Measurements from ENCODE around the gene C4orf17. TPM values are rescaled to one million over a fixed set of nuclear protein-coding genes. Genes with fewer than 3 reads are reported as not detected.

Gene C4orf17
- total and polyA plus RNA-seq, 2 experiments from 2014 or later = not detected

- no peak for DNase-seq
- 27 to 36% methylated on average over 2 of the region's 2 CpGs for WGBS, 2 experiments (ENCODE audit: low coverage in 1 of 2, low lambda C conversion rate in 2 of 2, missing lambda C conversion rate in 2 of 2)
- in situ Hi-C loops (cut with MboI) = no loop called here
Observed at GRCh38 chr4:99506781-99507180, 4.0 kb upstream of the C4orf17 start.

GRCh38 chr4:99507349-99507748 is 3.5 kb upstream of the C4orf17 start:
- Histone ChIP-seq H3K79me2 (ENCODE audit: insufficient read depth) (no peaks in the 10 kb centered on the region), H3K27ac (no peak overlapping the region), H3K27me3 (replicated peaks; ENCODE audit: insufficient read depth) (no peaks in the 10 kb centered on the region), H3K36me3 (ENCODE audit: low read depth) (no peaks in the 10 kb centered on the region), H3K4me2 (ENCODE audit: unreplicated experiment) (no peak overlapping the region), H3K4me1 (ENCODE audit: insufficient read depth) (no peaks in the 10 kb centered on the region), H3K9me2 (ENCODE audit: insufficient read depth) (no peaks in the 10 kb centered on the region), H3K9ac (no peak overlapping the region), H3K9me3 (ENCODE audit: low read depth) (no peaks in the 10 kb centered on the region), H3K4me3 (no peak overlapping the region), H3F3A (ENCODE audit: insufficient read depth) (no peaks in the 10 kb centered on the region), H2AFZ (no peak overlapping the region), H4K20me1 (ENCODE audit: insufficient read depth) (no peaks in the 10 kb centered on the region)
- TF ChIP-seq EZH2phosphoT487 (IDR thresholded peaks at IDR 0.05; ENCODE audit: insufficient read depth, low read depth) = no peak
- no peak for TF ChIP-seq EZH2 (IDR thresholded peaks at IDR 0.05; ENCODE audit: insufficient read depth, poor library complexity, severe bottlenecking)
- DNase-seq = no peak
- in situ Hi-C loops (cut with MboI) = no loop called here
- 19 to 21% methylated on average over 1 of the region's 1 CpG for WGBS, 2 experiments (ENCODE audit: low coverage in 1 of 2, low lambda C conversion rate in 2 of 2, missing lambda C conversion rate in 2 of 2)

More at GRCh38 chr4:99506781-99507180, 4.0 kb upstream of the C4orf17 start:
- Histone ChIP-seq H3K36me3 (ENCODE audit: low read depth) (no peaks in the 10 kb centered on the region), H3F3A (ENCODE audit: insufficient read depth) (no peaks in the 10 kb centered on the region), H3K9me2 (ENCODE audit: insufficient read depth) (no peaks in the 10 kb centered on the region), H4K20me1 (ENCODE audit: insufficient read depth) (no peaks in the 10 kb centered on the region), H3K9ac (no peak overlapping the region), H3K9me3 (ENCODE audit: low read depth) (no peaks in the 10 kb centered on the region), H3K27ac (no peak overlapping the region), H3K27me3 (replicated peaks; ENCODE audit: insufficient read depth) (no peaks in the 10 kb centered on the region), H3K4me3 (no peak overlapping the region), H3K79me2 (ENCODE audit: insufficient read depth) (no peaks in the 10 kb centered on the region), H3K4me1 (ENCODE audit: insufficient read depth) (no peaks in the 10 kb centered on the region), H2AFZ (no peak overlapping the region), H3K4me2 (ENCODE audit: unreplicated experiment) (no peak overlapping the region)
- TF ChIP-seq EZH2 (IDR thresholded peaks at IDR 0.05; ENCODE audit: insufficient read depth, poor library complexity, severe bottlenecking) = no peak
- TF ChIP-seq EZH2phosphoT487 (IDR thresholded peaks at IDR 0.05; ENCODE audit: insufficient read depth, low read depth) = no peak

- no peaks in the 10 kb centered on the region for H3K36me3 ChIP-seq (ENCODE audit: low read depth)
- no peaks in the 10 kb centered on the region for H3F3A ChIP-seq (ENCODE audit: insufficient read depth)
- no peaks in the 10 kb centered on the region for H3K9me3 ChIP-seq (ENCODE audit: low read depth)
- H3K9me2 ChIP-seq (ENCODE audit: insufficient read depth) = no peaks in the 10 kb centered on the region
- TF ChIP-seq EZH2 (IDR thresholded peaks at IDR 0.05; ENCODE audit: insufficient read depth, poor library complexity, severe bottlenecking) (no peak), EZH2phosphoT487 (IDR thresholded peaks at IDR 0.05; ENCODE audit: insufficient read depth, low read depth) (no peak)
- no peak overlapping the region for H3K4me2 ChIP-seq (ENCODE audit: unreplicated experiment)
- H4K20me1 ChIP-seq (ENCODE audit: insufficient read depth) = no peaks in the 10 kb centered on the region
- no peaks in the 10 kb centered on the region for H3K79me2 ChIP-seq (ENCODE audit: insufficient read depth)
- no peaks in the 10 kb centered on the region for H3K27me3 ChIP-seq (replicated peaks; ENCODE audit: insufficient read depth)
- H3K9ac ChIP-seq = no peak overlapping the region
- no peak for DNase-seq
- H2AFZ ChIP-seq = no peak overlapping the region
- no peak overlapping the region for H3K4me3 ChIP-seq
- H3K4me1 ChIP-seq (ENCODE audit: insufficient read depth) = no peaks in the 10 kb centered on the region
- in situ Hi-C loops (cut with MboI) = no loop called here
- no peak overlapping the region for H3K27ac ChIP-seq
Observed at GRCh38 chr4:99507762-99508161, 3.1 kb upstream of the C4orf17 start.

GRCh38 chr4:99518601-99519295 is 7.9 kb downstream of the C4orf17 start:
- Histone ChIP-seq H2AFZ (no peak overlapping the region), H3K4me3 (no peak overlapping the region), H3K36me3 (ENCODE audit: low read depth) (no peaks in the 10 kb centered on the region), H3K9ac (no peak overlapping the region), H3K4me1 (ENCODE audit: insufficient read depth) (no peaks in the 10 kb centered on the region), H3K27ac (no peak overlapping the region), H3K9me3 (ENCODE audit: low read depth) (no peaks in the 10 kb centered on the region), H3K9me2 (ENCODE audit: insufficient read depth) (no peaks in the 10 kb centered on the region), H3K4me2 (ENCODE audit: unreplicated experiment) (no peak overlapping the region), H4K20me1 (ENCODE audit: insufficient read depth) (no peaks in the 10 kb centered on the region), H3F3A (ENCODE audit: insufficient read depth) (no peaks in the 10 kb centered on the region), H3K27me3 (replicated peaks; ENCODE audit: insufficient read depth) (no peaks in the 10 kb centered on the region; the same call in 1 of the 2 replicates), H3K79me2 (ENCODE audit: insufficient read depth) (no peaks in the 10 kb centered on the region)
- DNase-seq = no peak
- in situ Hi-C loops (cut with MboI) = no loop called here
- TF ChIP-seq EZH2phosphoT487 (IDR thresholded peaks at IDR 0.05; ENCODE audit: insufficient read depth, low read depth) (no peak), EZH2 (IDR thresholded peaks at IDR 0.05; ENCODE audit: insufficient read depth, poor library complexity, severe bottlenecking) (no peak)
- 50 to 53% methylated on average over 6 of the region's 6 CpGs for WGBS, 2 experiments (ENCODE audit: low coverage in 1 of 2, low lambda C conversion rate in 2 of 2, missing lambda C conversion rate in 2 of 2)

- Histone ChIP-seq H3K27me3 (replicated peaks; ENCODE audit: insufficient read depth) (no peaks in the 10 kb centered on the region), H3K4me1 (ENCODE audit: insufficient read depth) (no peaks in the 10 kb centered on the region), H3K79me2 (ENCODE audit: insufficient read depth) (no peaks in the 10 kb centered on the region), H3K36me3 (ENCODE audit: low read depth) (no peaks in the 10 kb centered on the region), H3K9me2 (ENCODE audit: insufficient read depth) (no peaks in the 10 kb centered on the region), H3K9me3 (ENCODE audit: low read depth) (no peaks in the 10 kb centered on the region), H2AFZ (no peak overlapping the region), H4K20me1 (ENCODE audit: insufficient read depth) (no peaks in the 10 kb centered on the region), H3K9ac (no peak overlapping the region), H3K4me2 (ENCODE audit: unreplicated experiment) (no peak overlapping the region), H3F3A (ENCODE audit: insufficient read depth) (no peaks in the 10 kb centered on the region), H3K4me3 (no peak overlapping the region), H3K27ac (no peak overlapping the region)
- peak; percentile 5 for DNase-seq
- TF ChIP-seq EZH2 (IDR thresholded peaks at IDR 0.05; ENCODE audit: insufficient read depth, poor library complexity, severe bottlenecking) (no peak), EZH2phosphoT487 (IDR thresholded peaks at IDR 0.05; ENCODE audit: insufficient read depth, low read depth) (no peak)
- in situ Hi-C loops (cut with MboI) = no loop called here
Observed at GRCh38 chr4:99529228-99529627, 18.4 kb downstream of the C4orf17 start.
